GM12892 (cell line): ENCODE data around the gene PPP2R1B.

Experiments
- POLR2A ChIP-seq: IDR thresholded peaks from 2 replicates; pipeline ENCODE4 v1.6.1; 2011; ENCODE audit warnings: low read depth, low read length, control low read depth
- TAF1 ChIP-seq: IDR thresholded peaks from 2 replicates; pipeline ENCODE4 v1.6.1; 2011; ENCODE audit warnings: low read depth, mild to moderate bottlenecking, control low read depth, low read length, borderline replicate concordance

GRCh38 chr11:111764621-111765020 is 1.6 kb downstream of the PPP2R1B start:
- TF ChIP-seq POLR2A = no peak
- TF ChIP-seq TAF1 = no peak
